H1 (cell line): Measurements from ENCODE around the gene SHMT1. TPM values are rescaled to one million over a fixed set of nuclear protein-coding genes. Genes with fewer than 3 reads are reported as not detected.

ENCODE experiments used
- CTCF ChIA-PET: fragments of 300-600 bp; sonication (Branson Sonifier 250); formaldehyde crosslinking; loops from one replicate; lab custom pipeline; 2021; ENCODE audit not compliant: partially characterized antibody; lab: Charles Lee
- POLR2A ChIA-PET: fragments of 300-600 bp; sonication (Branson Sonifier 250); formaldehyde crosslinking; loops from one replicate; lab custom pipeline; 2021; ENCODE audit warnings: inconsistent platforms; ENCODE audit not compliant: partially characterized antibody; lab: Charles Lee
- DNase-seq, 2 experiments: peaks; one replicate each; pipeline versions ENCODE4 v3.0.0 to v3.0.0-alpha.2; 2010 to 2022; ENCODE audit warnings: low spot score in 2 of 2, low read depth in 1 of 2, mixed read lengths in 1 of 2
- FAIRE-seq: peaks from 2 replicates; lab custom pipeline; 2011; peaks lifted over from hg19 to GRCh38; lab: Jason Lieb, UNC
- H2AFZ ChIP-seq: 2 replicates; pipeline ENCODE4 v1.8.1; 2012; ENCODE audit warnings: low read length, inconsistent platforms
- H2AK5ac ChIP-seq: 2 replicates; pipeline ENCODE4 v1.6.1; 2013; ENCODE audit warnings: low read depth, low read length
- H2BK120ac ChIP-seq: replicated peaks from 2 replicates; pipeline ENCODE3; 2013; ENCODE audit warnings: low read depth, low read length, inconsistent platforms
- H2BK12ac ChIP-seq: 2 replicates; pipeline ENCODE4 v1.6.1; 2013; ENCODE audit warnings: low read depth, low read length
- H2BK15ac ChIP-seq: 2 replicates; pipeline ENCODE4 v1.6.1; 2013; ENCODE audit warnings: low read length
- H2BK20ac ChIP-seq: 2 replicates; pipeline ENCODE4 v1.6.1; 2013; ENCODE audit warnings: low read length
- H2BK5ac ChIP-seq: 2 replicates; pipeline ENCODE4 v1.6.1; 2013; ENCODE audit warnings: low read depth, low read length
- H3K14ac ChIP-seq: 2 replicates; pipeline ENCODE4 v1.6.1; 2013; ENCODE audit warnings: inconsistent platforms; ENCODE audit not compliant: insufficient read length
- H3K18ac ChIP-seq: 2 replicates; pipeline ENCODE4 v1.6.1; 2013; ENCODE audit warnings: low read length; ENCODE audit errors: extremely low read depth
- H3K23ac ChIP-seq: 2 replicates; pipeline ENCODE4 v1.6.1; 2013; ENCODE audit warnings: inconsistent platforms; ENCODE audit not compliant: insufficient read length
- H3K23me2 ChIP-seq: 2 replicates; pipeline ENCODE4 v1.6.1; 2013; ENCODE audit warnings: low read depth, low read length
- H3K27ac ChIP-seq: 2 replicates; pipeline ENCODE4 v1.6.1; 2011; ENCODE audit warnings: low read depth, low read length, inconsistent platforms
- H3K27me3 ChIP-seq, 4 experiments: replicated peaks in 1 of 4; 1 replicate in 1 of 4; 2 replicates in 3 of 4; pipeline versions ENCODE4 v1.6.1 to v1.8.1; 2011 to 2013; ENCODE audit warnings: low read length in 3 of 4, mild to moderate bottlenecking in 3 of 4, inconsistent platforms in 2 of 4, mixed read lengths in 2 of 4, moderate library complexity in 1 of 4; ENCODE audit not compliant: control insufficient read depth in 3 of 4, insufficient read depth in 3 of 4; ENCODE audit errors: extremely low read depth in 1 of 4
- H3K36me3 ChIP-seq, 4 experiments: 2 replicates each; pipeline versions ENCODE4 v1.6.1 to v1.8.1; 2011 to 2013; ENCODE audit warnings: mild to moderate bottlenecking in 4 of 4, low read length in 3 of 4, moderate library complexity in 2 of 4, control low read depth in 1 of 4, inconsistent platforms in 1 of 4; ENCODE audit not compliant: insufficient read depth in 4 of 4, control insufficient read depth in 2 of 4
- H3K4ac ChIP-seq: replicated peaks from 2 replicates; pipeline ENCODE3; 2013; ENCODE audit warnings: low read length, low read depth, mixed read lengths, inconsistent platforms; ENCODE audit not compliant: insufficient read length
- H3K4me1 ChIP-seq, 4 experiments: replicated peaks in 1 of 4; 1 replicate in 1 of 4; 2 replicates in 3 of 4; pipeline versions ENCODE4 v1.6.1 to v1.8.1; 2011 to 2013; ENCODE audit warnings: low read length in 3 of 4, inconsistent platforms in 2 of 4, mixed read lengths in 1 of 4; ENCODE audit not compliant: insufficient read depth in 4 of 4, control insufficient read depth in 3 of 4
- H3K4me2 ChIP-seq, 2 experiments: 2 replicates each; pipeline versions ENCODE4 v1.6.1 to v1.8.1; 2011 to 2013; ENCODE audit warnings: low read depth in 2 of 2, low read length in 2 of 2, control low read depth in 1 of 2, inconsistent platforms in 1 of 2, mild to moderate bottlenecking in 1 of 2; ENCODE audit not compliant: insufficient read depth in 1 of 2
- H3K4me3 ChIP-seq, 4 experiments: fragments of 200-600, 300-600 bp in 1 of 4; sonication (generic), shearing (Covaris generic), sonication (Bioruptor Twin) in 1 of 4; 2 replicates each; pipeline versions ENCODE4 v1.5.1 to v1.8.1; 2011 to 2016; ENCODE audit warnings: low read length in 4 of 4, low read depth in 3 of 4, control low read depth in 2 of 4, inconsistent platforms in 2 of 4, mild to moderate bottlenecking in 2 of 4, mixed read lengths in 1 of 4, moderate library complexity in 1 of 4; ENCODE audit not compliant: insufficient read depth in 2 of 4; ENCODE audit errors: extremely low read depth in 1 of 4
- H3K56ac ChIP-seq: replicated peaks from 2 replicates; pipeline ENCODE3; 2013; ENCODE audit warnings: low read depth, mild to moderate bottlenecking, mixed read lengths, low read length, inconsistent platforms; ENCODE audit not compliant: insufficient read length
- H3K79me1 ChIP-seq: 2 replicates; pipeline ENCODE4 v1.6.1; 2013; ENCODE audit warnings: low read depth, low read length, control low read depth
- H3K79me2 ChIP-seq, 2 experiments: 2 replicates each; pipeline versions ENCODE4 v1.6.1 to v1.8.1; 2012 to 2013; ENCODE audit warnings: low read length in 2 of 2, mild to moderate bottlenecking in 2 of 2, inconsistent platforms in 1 of 2; ENCODE audit not compliant: insufficient read depth in 2 of 2, control insufficient read depth in 1 of 2
- H3K9ac ChIP-seq, 4 experiments: replicated peaks in 1 of 4; 1 replicate in 1 of 4; 2 replicates in 3 of 4; pipeline versions ENCODE4 v1.6.1 to v1.8.1; 2011 to 2013; ENCODE audit warnings: low read depth in 3 of 4, low read length in 3 of 4, control low read depth in 2 of 4, mild to moderate bottlenecking in 2 of 4, moderate library complexity in 2 of 4, inconsistent platforms in 1 of 4; ENCODE audit errors: extremely low read depth in 1 of 4
- H3K9me3 ChIP-seq, 2 experiments: 2 replicates each; pipeline versions ENCODE4 v1.6.1 to v1.8.1; 2012 to 2013; ENCODE audit warnings: mild to moderate bottlenecking in 2 of 2, moderate library complexity in 2 of 2, control low read depth in 1 of 2, inconsistent platforms in 1 of 2, low read depth in 1 of 2, low read length in 1 of 2, mixed read lengths in 1 of 2; ENCODE audit not compliant: insufficient read depth in 2 of 2
- H4K20me1 ChIP-seq, 2 experiments: replicated peaks in 1 of 2; 2 replicates each; pipeline versions ENCODE3 to v1.8.1; 2011 to 2013; ENCODE audit warnings: inconsistent platforms in 2 of 2, low read length in 2 of 2, mild to moderate bottlenecking in 1 of 2; ENCODE audit not compliant: insufficient read depth in 2 of 2, control insufficient read depth in 1 of 2
- H4K5ac ChIP-seq: 2 replicates; pipeline ENCODE4 v1.6.1; 2013; ENCODE audit warnings: low read length, low read depth, mixed read lengths, inconsistent platforms; ENCODE audit not compliant: insufficient read length
- H4K8ac ChIP-seq: 2 replicates; pipeline ENCODE4 v1.8.0; 2013; ENCODE audit warnings: mild to moderate bottlenecking, moderate library complexity, low read length, inconsistent platforms; ENCODE audit not compliant: insufficient read depth; ENCODE audit errors: extremely low read depth
- H4K91ac ChIP-seq: replicated peaks from 2 replicates; pipeline ENCODE3; 2013; ENCODE audit warnings: low read length, mixed read lengths, inconsistent platforms; ENCODE audit not compliant: insufficient read length
- CBX5 ChIP-seq: fragments of 300-800, 300-1000 bp; sonication (generic); IDR thresholded peaks from 2 replicates; pipeline ENCODE4 v1.7.1; 2016; ENCODE audit warnings: antibody characterized with exemption, low read length, low read depth
- CEBPB ChIP-seq: IDR thresholded peaks from 2 replicates; pipeline ENCODE4 v1.6.1; 2012; ENCODE audit warnings: low read depth, low read length
- CREB1 ChIP-seq: IDR thresholded peaks from 2 replicates; pipeline ENCODE4 v1.6.1; 2012; ENCODE audit warnings: inconsistent platforms
- EGR1 ChIP-seq: IDR thresholded peaks from 2 replicates; pipeline ENCODE4 v1.6.1; 2011; ENCODE audit warnings: low read depth, low read length, borderline replicate concordance
- EP300 ChIP-seq, 2 experiments: IDR thresholded peaks; 1 replicate in 1 of 2; 2 replicates in 1 of 2; pipeline ENCODE4 v1.6.1; 2011 to 2012; ENCODE audit warnings: low read depth in 2 of 2, low read length in 2 of 2, mild to moderate bottlenecking in 2 of 2, borderline replicate concordance in 1 of 2, inconsistent platforms in 1 of 2, moderate library complexity in 1 of 2
- GABPA ChIP-seq: IDR thresholded peaks from 2 replicates; pipeline ENCODE4 v1.6.1; 2011; ENCODE audit warnings: mild to moderate bottlenecking, low read length, moderate library complexity, borderline replicate concordance; ENCODE audit not compliant: insufficient read depth
- GTF2F1 ChIP-seq: IDR thresholded peaks from 2 replicates; pipeline ENCODE4 v1.6.1; 2012; ENCODE audit warnings: low read depth, low read length, improper control_type of control experiment, borderline replicate concordance
- HDAC6 ChIP-seq: IDR thresholded peaks from one replicate; pipeline ENCODE4 v1.7.1; 2012; ENCODE audit warnings: low read depth, mild to moderate bottlenecking, inconsistent platforms, low read length, moderate library complexity
- KDM4A ChIP-seq: IDR thresholded peaks from one replicate; pipeline ENCODE4 v1.7.1; 2012; ENCODE audit warnings: low read depth, mild to moderate bottlenecking, moderate library complexity, low read length, inconsistent platforms; ENCODE audit not compliant: severe bottlenecking
- MAX ChIP-seq: IDR thresholded peaks from 2 replicates; pipeline ENCODE4 v1.6.1; 2012; ENCODE audit warnings: inconsistent platforms
- POLR2A ChIP-seq, 2 experiments: IDR thresholded peaks; 1 replicate in 1 of 2; 2 replicates in 1 of 2; pipeline ENCODE4 v1.6.1; 2011; ENCODE audit warnings: low read depth in 2 of 2, low read length in 2 of 2, mild to moderate bottlenecking in 2 of 2; ENCODE audit errors: control extremely low read depth in 1 of 2
- SAP30 ChIP-seq: fragments of 300-600 bp; sonication (generic); IDR thresholded peaks from 2 replicates; pipeline ENCODE4 v1.7.1; 2012; ENCODE audit warnings: low read length, moderate library complexity, mild to moderate bottlenecking, inconsistent platforms; ENCODE audit not compliant: insufficient read depth, insufficient replicate concordance
- SP4 ChIP-seq: IDR thresholded peaks from 2 replicates; pipeline ENCODE4 v1.6.1; 2012; ENCODE audit warnings: low read length, inconsistent platforms
- YY1 ChIP-seq: IDR thresholded peaks from 2 replicates; pipeline ENCODE4 v1.6.1; 2011; ENCODE audit warnings: low read depth, mild to moderate bottlenecking, low read length
- WGBS, 2 experiments: shearing (Covaris generic) in 1 of 2; methylation state at CpG; one replicate each; pipeline versions ENCODE4 v1.1.6 to v1.1.7; 2013 to 2015; ENCODE audit warnings: low lambda C conversion rate in 2 of 2, mixed read lengths in 2 of 2, inconsistent platforms in 1 of 2, low coverage in 1 of 2, missing lambda C conversion rate in 1 of 2; ENCODE audit not compliant: insufficient replicate concordance in 2 of 2, insufficient coverage in 1 of 2, insufficient read length in 1 of 2; ENCODE audit errors: extremely low coverage in 1 of 2, missing lambda C conversion rate in 1 of 2; 5-methylcytosine and 5-hydroxymethylcytosine counted together
- polyA plus RNA-seq, 7 experiments: library from polyadenylated mRNA; depleted of rRNA in 3 of 7; stranded (reverse) in 5 of 7; unstranded in 2 of 7; fragments of >200 nt in 5 of 7; fragments of 200-250 nt in 2 of 7; gene quantifications; 1 replicate in 5 of 7; 2 replicates in 1 of 7; 4 replicates in 1 of 7; pipeline versions ENCODE4 v1.2.1 to v1.2.3, GENCODE V29; 2011 to 2013; ENCODE audit warnings: missing spikeins in 2 of 7, mixed read lengths in 2 of 7
- total RNA-seq: library from RNA; stranded (reverse); fragmentation: NEBNext Ultra II Directional; extraction: Animal tissue kit (Norgen Biotek cat#: 25700); gene quantifications from 2 replicates; pipeline ENCODE4 v1.2.1, GENCODE V29; 2021

SHMT1 gene
- total and polyA plus RNA-seq, 2 of the 8 experiments (the other 6 are each of a cell fraction or from before 2014, with no cell fraction given), result 30.7 to 39.3 TPM

GRCh38 chr17:18280766-18281371 is 82.5 kb downstream of the SHMT1 start:
- WGBS, 2 experiments, result 93% methylated on average over 5 of the region's 5 CpGs; no CpG with 5 or more reads in 1 of the 2 experiments
- Histone ChIP-seq H3K27ac (no peak overlapping the region), H3K4ac (no peak overlapping the region), H2BK5ac (no peak overlapping the region), H3K27me3 (no peaks in the 10 kb centered on the region), H2BK12ac (no peak overlapping the region), H4K8ac (no peak overlapping the region), H3K4me2 (no peak overlapping the region), H3K4me3 (no peak overlapping the region), H3K18ac (no peak overlapping the region), H3K79me1 (no peaks in the 10 kb centered on the region), H3K56ac (no peak overlapping the region), H2AK5ac (no peak overlapping the region), H2BK120ac (no peak overlapping the region), H3K9me3 (no peaks in the 10 kb centered on the region), H4K5ac (no peak overlapping the region), H2BK15ac (no peak overlapping the region), H3K23ac (no peak overlapping the region), H3K36me3 (peaks cover 44 to 91% (median 72%) of the 10 kb centered on the region in 4 experiments), H3K23me2 (no peaks in the 10 kb centered on the region), H4K20me1 (peaks cover 3 to 14% of the 10 kb centered on the region in 2 experiments), H3K9ac (no peak overlapping the region), H4K91ac (no peak overlapping the region), H2AFZ (no peak overlapping the region), H3K14ac (no peak overlapping the region), H3K4me1 (no peaks in the 10 kb centered on the region), H3K79me2 (no peaks in the 10 kb centered on the region), H2BK20ac (no peak overlapping the region)
- no peak for FAIRE-seq
- ChIA-PET CTCF (interaction anchor here (1.2 to 2.2 kb wide), 4 partner anchors 10 to 27 kb away, joined by 3 to 8 read pairs (median 4); no protein-coding TSS in a partner anchor), POLR2A (interaction anchor here (0.6 to 1.6 kb wide), 4 partner anchors 9 to 54 kb away, joined by 3 to 5 read pairs (median 4); no protein-coding TSS in a partner anchor)
- no peak for DNase-seq
- no peak for TF ChIP-seq SAP30
- TF ChIP-seq POLR2A (IDR thresholded peaks at IDR 0.05; ENCODE audit: control extremely low read depth in 1 of 2, low read depth in 2 of 2, low read length in 2 of 2), result no peak
- TF ChIP-seq GABPA, result no peak
- TF ChIP-seq MAX, result no peak
- no peak for TF ChIP-seq SP4
- no peak for TF ChIP-seq HDAC6
- TF ChIP-seq CEBPB, result no peak
- TF ChIP-seq CBX5, result no peak
- TF ChIP-seq EGR1, result no peak
- no peak for TF ChIP-seq EP300 (IDR thresholded peaks at IDR 0.05; ENCODE audit: borderline replicate concordance in 1 of 2, low read depth in 2 of 2, low read length in 2 of 2)
- TF ChIP-seq YY1, result no peak
- TF ChIP-seq KDM4A, result no peak
- TF ChIP-seq GTF2F1, result no peak
- TF ChIP-seq CREB1, result no peak
